SK-N-SH (cell line): ENCODE data around the gene P3H2. TPM values are rescaled to one million over a fixed set of nuclear protein-coding genes. Genes with fewer than 3 reads are reported as not detected.
"Not testable (repeated sequence)": the region's sequence is repeated elsewhere in the genome, so short reads cannot be mapped to it uniquely, and the experiment has no call there.

Source experiments
- CTCF ChIA-PET: fragments of 300-600, 350-600 bp; formaldehyde crosslinking; extraction: SDS; loops from one replicate; lab custom pipeline; 2021; lab: Yijun Ruan, JAX
- POLR2A ChIA-PET: fragments of 350-600 bp; sonication (Branson Sonifier 250); formaldehyde crosslinking; extraction: SDS; loops from one replicate; lab custom pipeline; 2020; ENCODE audit warnings: antibody characterized with exemption, inconsistent platforms; lab: Yijun Ruan, JAX
- DNase-seq: peaks from one replicate; pipeline ENCODE4 v3.0.0; 2012
- H2AFZ ChIP-seq: fragments of 200-600 bp; sonication (generic); 2 replicates; pipeline ENCODE4 v1.8.1; 2016; ENCODE audit warnings: antibody characterized with exemption, mild to moderate bottlenecking, low read depth
- H3F3A ChIP-seq: fragments of 200-600 bp; sonication (generic); replicated peaks from 2 replicates; pipeline ENCODE3; 2016; ENCODE audit warnings: antibody characterized with exemption, mild to moderate bottlenecking; ENCODE audit not compliant: insufficient read depth
- H3K27ac ChIP-seq, 2 experiments: fragments of 200-500 bp in 1 of 2; fragments of 200-600 bp in 1 of 2; sonication (Bioruptor generic) in 1 of 2; sonication (generic), shearing (Covaris generic) in 1 of 2; 2 replicates each; pipeline versions ENCODE4 v1.5.1 to v1.6.1; 2014 to 2016; ENCODE audit warnings: low read depth in 2 of 2, inconsistent platforms in 1 of 2, low read length in 1 of 2, mild to moderate bottlenecking in 1 of 2, mixed read lengths in 1 of 2
- H3K27me3 ChIP-seq: fragments of 200-600 bp; sonication (generic), shearing (Covaris generic); 2 replicates; pipeline ENCODE4 v1.6.1; 2016; ENCODE audit warnings: mixed run types; ENCODE audit not compliant: insufficient read depth
- H3K36me3 ChIP-seq, 2 experiments: fragments of 200-500 bp in 1 of 2; fragments of 200-600 bp in 1 of 2; sonication (Bioruptor generic) in 1 of 2; sonication (generic) in 1 of 2; replicated peaks in 1 of 2; 2 replicates each; pipeline versions ENCODE3 to v1.5.1; 2014 to 2016; ENCODE audit warnings: low read length in 1 of 2, mild to moderate bottlenecking in 1 of 2; ENCODE audit not compliant: insufficient read depth in 2 of 2, control insufficient read depth in 1 of 2
- H3K4me1 ChIP-seq, 2 experiments: fragments of 200-500 bp in 1 of 2; fragments of 200-600 bp in 1 of 2; sonication (Bioruptor generic) in 1 of 2; sonication (generic), shearing (Covaris generic) in 1 of 2; 2 replicates each; pipeline versions ENCODE4 v1.5.1 to v1.6.1; 2014 to 2016; ENCODE audit warnings: low read depth in 1 of 2, low read length in 1 of 2, mixed run types in 1 of 2; ENCODE audit not compliant: insufficient read depth in 2 of 2, control insufficient read depth in 1 of 2
- H3K4me2 ChIP-seq: fragments of 200-600 bp; sonication (generic), shearing (Covaris generic); 2 replicates; pipeline ENCODE4 v1.6.1; 2017; ENCODE audit warnings: mixed run types
- H3K4me3 ChIP-seq, 2 experiments: fragments of 200-500 bp in 1 of 2; fragments of 200-600 bp in 1 of 2; sonication (Bioruptor generic) in 1 of 2; sonication (generic), shearing (Covaris generic) in 1 of 2; 2 replicates each; pipeline versions ENCODE4 v1.5.1 to v1.8.1; 2014 to 2016; ENCODE audit warnings: low read depth in 2 of 2, inconsistent platforms in 1 of 2, low read length in 1 of 2, mild to moderate bottlenecking in 1 of 2, mixed read lengths in 1 of 2, moderate library complexity in 1 of 2
- H3K79me2 ChIP-seq: fragments of 200-600 bp; sonication (generic); 2 replicates; pipeline ENCODE4 v1.8.1; 2017; ENCODE audit warnings: mild to moderate bottlenecking; ENCODE audit not compliant: insufficient read depth
- H3K9ac ChIP-seq: fragments of 200-600 bp; sonication (generic); 2 replicates; pipeline ENCODE4 v1.6.1; 2017; ENCODE audit warnings: mixed run types
- H3K9me2 ChIP-seq: fragments of 200-600 bp; sonication (generic); 2 replicates; pipeline ENCODE4 v1.6.1; 2017; ENCODE audit warnings: mixed run types
- H3K9me3 ChIP-seq: fragments of 200-600 bp; sonication (generic); 2 replicates; pipeline ENCODE4 v1.6.1; 2017; ENCODE audit warnings: mixed run types, mild to moderate bottlenecking, moderate library complexity
- H4K20me1 ChIP-seq: fragments of 200-600 bp; sonication (generic); 2 replicates; pipeline ENCODE4 v1.6.1; 2017; ENCODE audit warnings: mild to moderate bottlenecking, mixed run types; ENCODE audit not compliant: insufficient read depth
- CTCF ChIP-seq: fragments of 200-600 bp; sonication (generic); IDR thresholded peaks from 2 replicates; pipeline ENCODE4 v1.6.1; 2017; ENCODE audit warnings: antibody characterized with exemption, mild to moderate bottlenecking, moderate library complexity
- FOSL2 ChIP-seq: IDR thresholded peaks from 2 replicates; pipeline ENCODE4 v1.4.0; 2012; ENCODE audit warnings: low read depth, mild to moderate bottlenecking, moderate library complexity, borderline replicate concordance
- IRF3 ChIP-seq: fragments of 150-350 bp; IDR thresholded peaks from 2 replicates; pipeline ENCODE4 v1.6.1; 2016; ENCODE audit warnings: mild to moderate bottlenecking, low read depth, low read length
- MAX ChIP-seq: IDR thresholded peaks from 2 replicates; pipeline ENCODE4 v1.4.0; 2012; ENCODE audit warnings: low read depth
- NRF1 ChIP-seq: IDR thresholded peaks from 2 replicates; pipeline ENCODE4 v1.6.1; 2012; ENCODE audit warnings: low read depth, mild to moderate bottlenecking, low read length
- PBX3 ChIP-seq: IDR thresholded peaks from 2 replicates; pipeline ENCODE4; 2012
- RAD21 ChIP-seq: IDR thresholded peaks from 2 replicates; pipeline ENCODE4 v1.6.1; 2012; ENCODE audit warnings: mild to moderate bottlenecking, low read length
- SMC3 ChIP-seq: IDR thresholded peaks from 2 replicates; pipeline ENCODE4 v1.6.1; 2012; ENCODE audit warnings: low read depth, low read length, improper control_type of control experiment
- whole genome bisulfite sequencing: methylation state at CpG from one replicate; pipeline ENCODE4 v1.1.6; 2017; ENCODE audit warnings: low lambda C conversion rate; 5-methylcytosine and 5-hydroxymethylcytosine counted together
- polyA plus RNA-seq, 3 experiments: library from polyadenylated mRNA; depleted of rRNA; stranded (reverse); fragments of >200 nt; gene quantifications; 2 replicates each; pipeline ENCODE4 v1.2.3, GENCODE V29; 2012

The P3H2 gene
- polyA plus RNA-seq, 1 of the 3 experiments (the other 2 are of a cell fraction), result 2.8 TPM

- TF ChIP-seq CTCF (peak; percentile 93), NRF1 (0 out of 2 replicates have a peak, but pooled peaks have one; percentile 4), PBX3 (no peak), RAD21 (peak; percentile 86), IRF3 (no peak), MAX (peak; percentile 43; the same call in 1 of the 2 replicates), FOSL2 (peak; percentile 42; the same call in 1 of the 2 replicates), SMC3 (peak; percentile 61)
- H3K4me1 ChIP-seq, result no peaks in the 10 kb centered on the region; a peak in 1 of 4 replicates
- no peak overlapping the region for H3K27ac ChIP-seq
- no peaks in the 10 kb centered on the region for H3F3A ChIP-seq
- no peaks in the 10 kb centered on the region; the same call in 1 of the 2 replicates for H3K27me3 ChIP-seq
- H3K36me3 ChIP-seq, result no peaks in the 10 kb centered on the region
- no peak overlapping the region for H3K4me2 ChIP-seq
- no peak overlapping the region for H3K9ac ChIP-seq
- no peaks in the 10 kb centered on the region for H4K20me1 ChIP-seq
- ChIA-PET CTCF (interaction anchor here (0.5 to 6.3 kb wide), 50 partner anchors 8 to 1922 kb away, joined by 3 to 75 read pairs (median 4); partner anchors contain the start of gene CLDN1), POLR2A (no interaction called here)
- no peak overlapping the region for H2AFZ ChIP-seq
- no peak overlapping the region; a peak in 1 of 4 replicates for H3K4me3 ChIP-seq
- H3K9me3 ChIP-seq, result no peaks in the 10 kb centered on the region
- WGBS, result 1% methylated on average over 8 of the region's 8 CpGs
- no peaks in the 10 kb centered on the region for H3K79me2 ChIP-seq
- no peaks in the 10 kb centered on the region for H3K9me2 ChIP-seq
- peak; percentile 65 for DNase-seq
These were observed 159.1 kb downstream of the P3H2 start for GRCh38 chr3:189961522-189962161.

- H4K20me1 ChIP-seq, H3K9me3 ChIP-seq, H2AFZ ChIP-seq, H3K36me3 ChIP-seq, H3K4me2 ChIP-seq, H3K4me3 ChIP-seq, DNase-seq, H3K27ac ChIP-seq, H3K27me3 ChIP-seq, H3K9me2 ChIP-seq, H3K4me1 ChIP-seq, H3K79me2 ChIP-seq, H3K9ac ChIP-seq, POLR2A ChIA-PET, H3F3A ChIP-seq: not testable (repeated sequence)
- WGBS, result 26% methylated on average over 10 of the region's 10 CpGs
- CTCF ChIA-PET, result interaction anchor here (0.5 to 6.3 kb wide), 46 partner anchors 8 to 1922 kb away, joined by 3 to 75 read pairs (median 4); partner anchors contain the start of gene CLDN1
These were observed 159.6 kb downstream of the P3H2 start for GRCh38 chr3:189961086-189961485.
